ENCODE data around the gene PLXNA1.

DNA sequence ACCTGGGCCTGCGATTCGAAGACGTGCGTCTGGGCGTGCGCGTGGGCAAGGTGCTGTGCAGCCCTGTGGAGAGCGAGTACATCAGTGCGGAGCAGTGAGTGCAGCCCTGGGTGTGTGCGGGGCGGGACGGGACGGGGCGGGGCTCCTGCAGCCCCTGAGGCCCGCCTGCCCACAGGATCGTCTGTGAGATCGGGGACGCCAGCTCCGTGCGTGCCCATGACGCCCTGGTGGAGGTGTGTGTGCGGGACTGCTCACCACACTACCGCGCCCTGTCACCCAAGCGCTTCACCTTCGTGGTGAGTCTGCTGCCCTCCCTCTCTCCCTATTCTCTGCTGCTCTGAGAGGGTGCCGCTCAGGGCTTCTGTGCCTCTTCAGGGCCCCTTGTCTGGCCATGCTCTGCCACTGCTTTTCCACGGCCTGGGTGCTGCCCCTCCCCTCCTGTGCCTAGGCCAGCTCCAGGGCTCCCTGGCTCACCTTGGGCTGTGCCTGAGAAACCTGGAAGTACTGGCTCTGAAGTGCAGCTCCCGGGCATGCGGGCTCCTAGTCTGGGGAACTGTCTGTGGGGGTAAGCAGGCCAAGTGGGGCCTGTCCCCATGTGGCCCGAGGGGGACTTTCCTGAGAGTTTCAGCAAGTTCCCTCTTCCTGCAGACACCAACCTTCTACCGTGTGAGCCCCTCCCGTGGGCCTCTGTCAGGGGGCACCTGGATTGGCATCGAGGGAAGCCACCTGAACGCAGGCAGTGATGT, 31.8 kb downstream of the PLXNA1 start:
- TF ChIP-seq, protein P1, sequence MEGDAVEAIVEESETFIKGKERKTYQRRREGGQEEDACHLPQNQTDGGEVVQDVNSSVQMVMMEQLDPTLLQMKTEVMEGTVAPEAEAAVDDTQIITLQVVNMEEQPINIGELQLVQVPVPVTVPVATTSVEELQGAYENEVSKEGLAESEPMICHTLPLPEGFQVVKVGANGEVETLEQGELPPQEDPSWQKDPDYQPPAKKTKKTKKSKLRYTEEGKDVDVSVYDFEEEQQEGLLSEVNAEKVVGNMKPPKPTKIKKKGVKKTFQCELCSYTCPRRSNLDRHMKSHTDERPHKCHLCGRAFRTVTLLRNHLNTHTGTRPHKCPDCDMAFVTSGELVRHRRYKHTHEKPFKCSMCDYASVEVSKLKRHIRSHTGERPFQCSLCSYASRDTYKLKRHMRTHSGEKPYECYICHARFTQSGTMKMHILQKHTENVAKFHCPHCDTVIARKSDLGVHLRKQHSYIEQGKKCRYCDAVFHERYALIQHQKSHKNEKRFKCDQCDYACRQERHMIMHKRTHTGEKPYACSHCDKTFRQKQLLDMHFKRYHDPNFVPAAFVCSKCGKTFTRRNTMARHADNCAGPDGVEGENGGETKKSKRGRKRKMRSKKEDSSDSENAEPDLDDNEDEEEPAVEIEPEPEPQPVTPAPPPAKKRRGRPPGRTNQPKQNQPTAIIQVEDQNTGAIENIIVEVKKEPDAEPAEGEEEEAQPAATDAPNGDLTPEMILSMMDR (IDR thresholded peaks at IDR 0.05) = no peak
- TF ChIP-seq POLR2A (IDR thresholded peaks at IDR 0.05) = no peak

Data from esophagus squamous epithelium (tissue), 4 donors.